LNCaP clone FGC (cell line): Measurements from ENCODE around the gene INPP5D.

Experiments used
- DNase-seq: peaks from one replicate; pipeline ENCODE4 v3.0.0-alpha.2; 2011; ENCODE audit warnings: low read depth
- H3K4me3 ChIP-seq: 2 replicates; pipeline ENCODE4 v1.5.1; 2011; ENCODE audit warnings: mild to moderate bottlenecking, low read depth, low read length, control low read depth
- CTCF ChIP-seq: IDR thresholded peaks from 2 replicates; pipeline ENCODE4 v1.5.1; 2012; ENCODE audit warnings: mild to moderate bottlenecking; ENCODE audit not compliant: control insufficient read depth, insufficient read depth; ENCODE audit errors: extremely low read depth

INPP5D gene

GRCh38 chr2:233075966-233076339, 15.8 kb downstream of the INPP5D start:
- TF ChIP-seq CTCF: no peak
- no peak for DNase-seq
- no peak overlapping the region for H3K4me3 ChIP-seq

GRCh38 chr2:233076749-233077148, 16.6 kb downstream of the INPP5D start:
- TF ChIP-seq CTCF: no peak
- DNase-seq: no peak
- no peak overlapping the region for H3K4me3 ChIP-seq

DNA sequence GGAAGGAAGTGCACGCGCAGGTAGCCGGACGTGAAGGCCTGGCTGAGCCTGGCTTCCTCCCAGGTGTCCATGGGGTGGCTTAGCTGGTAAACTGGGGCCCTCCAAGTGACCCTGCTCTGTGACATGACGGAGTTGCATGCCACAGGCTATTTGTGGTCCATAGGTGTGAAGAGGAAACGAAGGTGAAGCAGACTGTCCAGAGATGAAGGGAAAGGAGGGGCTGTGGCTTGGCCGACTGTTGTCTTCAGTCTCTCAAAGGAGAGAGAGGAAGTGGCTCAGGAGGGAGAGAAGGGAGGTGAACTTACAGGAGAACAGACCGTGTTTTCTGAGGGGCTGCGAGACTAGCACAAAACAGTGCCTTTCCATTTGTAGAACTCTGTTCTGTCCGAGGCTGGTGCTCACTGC, 19.3 kb downstream of the INPP5D start:
- no peak overlapping the region for H3K4me3 ChIP-seq
- TF ChIP-seq CTCF: no peak
- DNase-seq: no peak

DNA sequence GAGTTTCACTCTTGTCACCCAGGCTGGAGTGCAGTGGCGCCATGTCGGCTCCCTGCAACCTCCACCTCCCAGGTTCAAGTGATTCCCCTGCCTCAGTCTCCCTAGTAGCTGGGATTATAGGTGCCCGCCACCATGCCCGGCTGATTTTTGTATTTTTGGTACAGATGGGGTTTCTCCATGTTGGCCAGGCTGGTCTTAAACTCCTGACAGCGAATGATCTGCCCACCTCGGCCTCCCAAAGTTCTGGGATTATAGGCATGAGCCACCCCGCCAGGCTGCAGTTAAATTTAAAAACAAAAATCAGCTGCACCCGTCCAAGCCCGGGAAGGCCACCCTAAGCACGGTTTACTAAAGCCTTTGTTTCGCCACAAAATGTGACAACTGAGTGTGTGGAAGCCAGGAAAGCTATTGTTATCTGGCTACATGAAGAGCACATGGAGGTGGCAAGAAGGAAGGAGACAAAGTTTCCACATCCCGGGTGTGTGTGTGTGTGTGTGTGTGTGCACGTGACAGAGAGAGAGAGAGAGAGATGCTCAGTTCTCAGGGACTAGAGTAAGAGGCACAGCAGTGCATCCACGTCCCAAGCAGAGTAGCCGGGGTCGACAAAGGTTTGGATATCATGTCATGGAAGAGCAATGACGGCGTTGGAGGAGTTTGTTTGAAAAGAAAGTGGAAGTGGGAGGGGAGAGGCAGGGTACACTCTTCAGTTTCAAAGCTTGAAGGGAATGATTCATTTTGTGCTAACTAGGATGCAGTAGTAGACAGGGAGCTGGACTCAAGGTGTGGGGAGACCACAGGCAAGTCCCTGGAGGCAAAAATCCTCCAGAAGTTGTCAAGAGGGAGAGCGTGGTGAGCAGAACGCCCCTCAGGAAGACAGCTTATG, 20.1 kb downstream of the INPP5D start:
- TF ChIP-seq CTCF: no peak
- no peak for DNase-seq

GRCh38 chr2:233080836-233081229, 20.7 kb downstream of the INPP5D start:
- H3K4me3 ChIP-seq: no peak overlapping the region
- TF ChIP-seq CTCF: no peak
- no peak for DNase-seq

More for the DNA sequence above, 20.1 kb downstream of the INPP5D start:
- no peak overlapping the region for H3K4me3 ChIP-seq

DNA sequence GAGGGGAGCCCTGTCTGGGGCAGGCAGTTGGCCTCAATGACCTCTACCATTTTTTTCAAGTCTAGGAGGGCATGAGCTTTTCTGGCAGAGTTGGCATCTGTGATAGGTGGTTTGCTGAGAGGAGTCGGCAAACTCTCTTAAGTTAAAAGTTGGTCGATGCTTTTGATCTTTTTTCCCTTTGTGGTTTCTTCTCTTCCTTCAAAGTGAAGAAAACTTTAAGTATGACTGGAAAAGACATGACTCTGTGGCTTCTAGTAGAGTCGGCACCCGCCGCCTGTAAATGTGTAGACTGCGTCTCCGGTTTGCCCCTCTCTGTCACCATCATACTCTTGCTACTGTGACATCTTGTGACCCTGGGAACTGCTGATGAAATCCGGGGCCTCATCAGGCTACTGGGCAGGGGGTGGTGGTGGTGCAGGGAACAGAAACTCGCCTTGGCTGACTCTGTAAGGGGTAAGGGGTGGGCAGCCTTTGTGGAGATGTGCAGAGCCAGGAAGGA, 21.1 kb downstream of the INPP5D start:
- no peak for TF ChIP-seq CTCF
- no peak overlapping the region for H3K4me3 ChIP-seq
- DNase-seq: no peak
